Transverse colon (tissue), 4 donors: Measurements from ENCODE around the gene CEP95.

ENCODE experiments used
- EP300 ChIP-seq: sonication (generic); formaldehyde crosslinking; IDR thresholded peaks from one replicate; pipeline ENCODE4 v1.6.1; 2017; ENCODE audit warnings: antibody characterized with exemption, low read depth
- POLR2A ChIP-seq: fragments of 450-650 bp; IDR thresholded peaks from one replicate; pipeline ENCODE4 v1.6.1; 2016; ENCODE audit warnings: antibody characterized with exemption, mild to moderate bottlenecking, moderate library complexity
- POLR2AphosphoS5 ChIP-seq, 3 donors: sonication (generic); formaldehyde crosslinking; IDR thresholded peaks; one replicate each; pipeline ENCODE4 v1.6.1; 2016; ENCODE audit warnings: antibody characterized with exemption in 3 of 3
- TF ChIP-seq, protein P1 (sequence below), 5 experiments: fragments of 200-600 bp in 3 of 5; fragments of 450-650 bp in 2 of 5; sonication (generic) in 3 of 5; IDR thresholded peaks; 1 replicate in 2 of 5; 2 replicates in 3 of 5; pipeline ENCODE4 v1.5.1; 2016 to 2017; ENCODE audit warnings: antibody characterized with exemption in 5 of 5, inconsistent platforms in 3 of 5, mild to moderate bottlenecking in 2 of 5, moderate library complexity in 1 of 5

DNA sequence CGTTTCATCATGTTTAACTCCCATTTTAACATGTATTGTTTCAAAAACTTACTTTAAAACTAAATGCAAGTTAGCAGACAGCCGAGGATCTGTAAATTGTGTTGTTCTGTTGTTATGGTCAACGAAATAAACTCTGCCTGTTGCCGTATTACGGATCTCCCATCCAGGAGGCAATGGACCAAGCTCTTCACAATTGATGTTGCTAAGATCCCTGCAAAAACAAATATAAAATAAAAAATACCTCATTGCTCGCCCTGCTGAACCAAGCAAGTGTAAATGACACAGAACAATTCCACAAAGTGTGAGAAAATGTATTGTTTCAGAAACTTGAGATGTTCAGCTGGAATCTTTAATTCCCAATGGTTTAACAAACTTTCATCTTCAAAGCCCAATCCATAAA lies 65.0 kb downstream of the CEP95 start:
- TF ChIP-seq, protein P1, sequence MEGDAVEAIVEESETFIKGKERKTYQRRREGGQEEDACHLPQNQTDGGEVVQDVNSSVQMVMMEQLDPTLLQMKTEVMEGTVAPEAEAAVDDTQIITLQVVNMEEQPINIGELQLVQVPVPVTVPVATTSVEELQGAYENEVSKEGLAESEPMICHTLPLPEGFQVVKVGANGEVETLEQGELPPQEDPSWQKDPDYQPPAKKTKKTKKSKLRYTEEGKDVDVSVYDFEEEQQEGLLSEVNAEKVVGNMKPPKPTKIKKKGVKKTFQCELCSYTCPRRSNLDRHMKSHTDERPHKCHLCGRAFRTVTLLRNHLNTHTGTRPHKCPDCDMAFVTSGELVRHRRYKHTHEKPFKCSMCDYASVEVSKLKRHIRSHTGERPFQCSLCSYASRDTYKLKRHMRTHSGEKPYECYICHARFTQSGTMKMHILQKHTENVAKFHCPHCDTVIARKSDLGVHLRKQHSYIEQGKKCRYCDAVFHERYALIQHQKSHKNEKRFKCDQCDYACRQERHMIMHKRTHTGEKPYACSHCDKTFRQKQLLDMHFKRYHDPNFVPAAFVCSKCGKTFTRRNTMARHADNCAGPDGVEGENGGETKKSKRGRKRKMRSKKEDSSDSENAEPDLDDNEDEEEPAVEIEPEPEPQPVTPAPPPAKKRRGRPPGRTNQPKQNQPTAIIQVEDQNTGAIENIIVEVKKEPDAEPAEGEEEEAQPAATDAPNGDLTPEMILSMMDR (IDR thresholded peaks at IDR 0.05), result no peak
- TF ChIP-seq POLR2A (no peak), POLR2AphosphoS5 (IDR thresholded peaks at IDR 0.05) (no peak), EP300 (no peak)
